IMR-90 (cell line): ENCODE measurements around the gene PAPLN. TPM values are rescaled to one million over a fixed set of nuclear protein-coding genes. Genes with fewer than 3 reads are reported as not detected.

Experiments used
- ATAC-seq: fragments of 200-7000 bp; cut with Tn5 transposase; 2 replicates; pipeline ENCODE4 v1.9.1; 2020; ENCODE audit warnings: low read depth, mild to moderate bottlenecking, moderate library complexity
- BruUV-seq: library from RNA; stranded (reverse); fragments of 400-500 nt; replicated peaks from 2 replicates; lab custom pipeline; 2021; lab: Mats Ljungman, UMichigan
- CTCF ChIA-PET: fragments of 300-600 bp; formaldehyde crosslinking; extraction: SDS; loops from one replicate; lab custom pipeline; 2021; ENCODE audit warnings: antibody characterized with exemption; lab: Yijun Ruan, JAX
- POLR2A ChIA-PET: fragments of 300-600 bp; sonication (Branson Sonifier 250); formaldehyde crosslinking; loops from one replicate; lab custom pipeline; 2022; ENCODE audit warnings: antibody characterized with exemption; ENCODE audit not compliant: unreplicated experiment; lab: Charles Lee
- DNase-seq: peaks from one replicate; pipeline ENCODE4 v3.0.0; 2013
- H2AFZ ChIP-seq: replicated peaks from 2 replicates; pipeline ENCODE3; 2013; ENCODE audit warnings: low read length, mild to moderate bottlenecking; ENCODE audit not compliant: poor library complexity
- H2AK5ac ChIP-seq: 2 replicates; pipeline ENCODE4 v1.6.1; 2013; ENCODE audit warnings: low read depth, low read length, inconsistent platforms
- H2AK9ac ChIP-seq: replicated peaks from 2 replicates; pipeline ENCODE3; 2013; ENCODE audit warnings: mild to moderate bottlenecking, low read depth, low read length, moderate library complexity; ENCODE audit not compliant: poor library complexity
- H2BK120ac ChIP-seq: 2 replicates; pipeline ENCODE4 v1.6.1; 2013; ENCODE audit warnings: low read depth, low read length, inconsistent platforms
- H2BK15ac ChIP-seq: 3 replicates; pipeline ENCODE4 v1.6.1; 2013; ENCODE audit warnings: low read depth, low read length, inconsistent platforms
- H2BK20ac ChIP-seq: 2 replicates; pipeline ENCODE4 v1.6.1; 2013; ENCODE audit warnings: low read depth, mild to moderate bottlenecking, inconsistent platforms, low read length, moderate library complexity
- H2BK5ac ChIP-seq: 2 replicates; pipeline ENCODE4 v1.6.1; 2013; ENCODE audit warnings: mild to moderate bottlenecking, low read depth, low read length, inconsistent platforms; ENCODE audit not compliant: poor library complexity, severe bottlenecking
- H3K14ac ChIP-seq: replicated peaks from 2 replicates; pipeline ENCODE4 v1.6.1; 2013; ENCODE audit warnings: low read depth, low read length, inconsistent platforms
- H3K18ac ChIP-seq: 2 replicates; pipeline ENCODE4 v1.6.1; 2013; ENCODE audit warnings: low read depth, low read length, control low read depth
- H3K23ac ChIP-seq: 2 replicates; pipeline ENCODE4 v1.6.1; 2013; ENCODE audit warnings: low read depth, low read length, inconsistent platforms
- H3K27ac ChIP-seq: 2 replicates; pipeline ENCODE4 v1.5.1; 2013; ENCODE audit warnings: mild to moderate bottlenecking, control low read depth, low read length; ENCODE audit not compliant: insufficient read depth
- H3K27me3 ChIP-seq: 2 replicates; pipeline ENCODE4 v1.6.1; 2013; ENCODE audit warnings: low read length; ENCODE audit not compliant: control insufficient read depth, insufficient read depth
- H3K36me3 ChIP-seq: 2 replicates; pipeline ENCODE4 v1.6.1; 2013; ENCODE audit warnings: low read length, mixed read lengths; ENCODE audit not compliant: control insufficient read depth, insufficient read depth
- H3K4ac ChIP-seq: 2 replicates; pipeline ENCODE4 v1.6.1; 2013; ENCODE audit warnings: low read depth, low read length, inconsistent platforms
- H3K4me1 ChIP-seq: 2 replicates; pipeline ENCODE4 v1.6.1; 2013; ENCODE audit warnings: low read length, mixed read lengths; ENCODE audit not compliant: control insufficient read depth, insufficient read depth
- H3K4me2 ChIP-seq: 2 replicates; pipeline ENCODE4 v1.6.1; 2013; ENCODE audit warnings: low read depth, mild to moderate bottlenecking, control low read depth, low read length, moderate library complexity
- H3K4me3 ChIP-seq: 2 replicates; pipeline ENCODE4 v1.5.1; 2013; ENCODE audit warnings: low read depth, mild to moderate bottlenecking, control low read depth, low read length, moderate library complexity; ENCODE audit not compliant: insufficient read depth
- H3K56ac ChIP-seq: 2 replicates; pipeline ENCODE4 v1.6.1; 2013; ENCODE audit warnings: low read length, inconsistent platforms; ENCODE audit not compliant: insufficient read depth; ENCODE audit errors: extremely low read depth
- H3K79me1 ChIP-seq, 2 experiments: 2 replicates each; pipeline ENCODE4 v1.6.1; 2013; ENCODE audit warnings: low read length in 2 of 2, inconsistent platforms in 1 of 2, low read depth in 1 of 2
- H3K9ac ChIP-seq: 2 replicates; pipeline ENCODE4 v1.6.1; 2013; ENCODE audit warnings: low read depth, low read length, control low read depth
- H3K9me1 ChIP-seq: 2 replicates; pipeline ENCODE4 v1.6.1; 2013; ENCODE audit warnings: low read length, inconsistent platforms; ENCODE audit not compliant: insufficient read depth
- H3K9me3 ChIP-seq: 2 replicates; pipeline ENCODE4 v1.6.1; 2013; ENCODE audit warnings: low read length; ENCODE audit not compliant: control insufficient read depth, insufficient read depth
- H4K20me1 ChIP-seq: 2 replicates; pipeline ENCODE4 v1.6.1; 2013; ENCODE audit warnings: low read length, inconsistent platforms; ENCODE audit not compliant: insufficient read depth
- H4K5ac ChIP-seq: 2 replicates; pipeline ENCODE4 v1.6.1; 2013; ENCODE audit warnings: mild to moderate bottlenecking, low read depth, low read length, control low read depth
- H4K8ac ChIP-seq, 2 experiments: 2 replicates each; pipeline ENCODE4 v1.6.1; 2013; ENCODE audit warnings: low read depth in 2 of 2, low read length in 2 of 2, control low read depth in 1 of 2, inconsistent platforms in 1 of 2
- H4K91ac ChIP-seq: 2 replicates; pipeline ENCODE4 v1.6.1; 2013; ENCODE audit warnings: low read depth, low read length, inconsistent platforms; ENCODE audit not compliant: insufficient read depth
- BHLHE40 ChIP-seq: fragments of 150-350 bp; IDR thresholded peaks from 2 replicates; pipeline ENCODE4 v1.6.1; 2016; ENCODE audit warnings: mild to moderate bottlenecking, low read depth, low read length
- CEBPB ChIP-seq: IDR thresholded peaks from 2 replicates; pipeline ENCODE4 v1.6.1; 2012; ENCODE audit warnings: low read depth, low read length, improper control_type of control experiment
- CHD1 ChIP-seq: IDR thresholded peaks from 2 replicates; pipeline ENCODE4 v1.6.1; 2012; ENCODE audit warnings: low read depth, low read length, improper control_type of control experiment
- CTCF ChIP-seq: conservative IDR thresholded peaks from 2 replicates; pipeline ENCODE4 v1.5.1; 2012; ENCODE audit warnings: mild to moderate bottlenecking, low read depth, low read length, improper control_type of control experiment
- FOS ChIP-seq: fragments of 150-350 bp; IDR thresholded peaks from 2 replicates; pipeline ENCODE4 v1.6.1; 2016; ENCODE audit warnings: low read depth, low read length
- MAFK ChIP-seq: IDR thresholded peaks from 2 replicates; pipeline ENCODE4 v1.6.1; 2012; ENCODE audit warnings: low read depth, low read length, improper control_type of control experiment
- MAZ ChIP-seq: IDR thresholded peaks from 2 replicates; pipeline ENCODE4 v1.6.1; 2012; ENCODE audit warnings: low read depth, mild to moderate bottlenecking, low read length, improper control_type of control experiment, moderate library complexity, borderline replicate concordance
- MXI1 ChIP-seq: IDR thresholded peaks from 2 replicates; pipeline ENCODE4 v1.6.1; 2012; ENCODE audit warnings: low read depth, mild to moderate bottlenecking, low read length, moderate library complexity, borderline replicate concordance
- NFE2L2 ChIP-seq: fragments of 150-350 bp; IDR thresholded peaks from 2 replicates; pipeline ENCODE4 v1.6.1; 2016; ENCODE audit warnings: low read depth, mild to moderate bottlenecking, low read length
- POLR2A ChIP-seq: IDR thresholded peaks from 2 replicates; pipeline ENCODE4 v1.6.1; 2012; ENCODE audit warnings: mild to moderate bottlenecking, low read depth, low read length
- RAD21 ChIP-seq: IDR thresholded peaks from 2 replicates; pipeline ENCODE4 v1.6.1; 2012; ENCODE audit warnings: low read length, improper control_type of control experiment
- RCOR1 ChIP-seq: IDR thresholded peaks from 2 replicates; pipeline ENCODE4 v1.6.1; 2012; ENCODE audit warnings: mild to moderate bottlenecking, low read length, improper control_type of control experiment; ENCODE audit not compliant: insufficient replicate concordance
- RFX5 ChIP-seq: IDR thresholded peaks from 2 replicates; pipeline ENCODE4 v1.8.0; 2012; ENCODE audit warnings: low read depth, mild to moderate bottlenecking, low read length, moderate library complexity
- SMC3 ChIP-seq: fragments of 150-350 bp; IDR thresholded peaks from 2 replicates; pipeline ENCODE4 v1.6.1; 2016; ENCODE audit warnings: low read depth, mild to moderate bottlenecking, antibody characterized with exemption, low read length, moderate library complexity
- USF2 ChIP-seq: fragments of 150-350 bp; IDR thresholded peaks from 2 replicates; pipeline ENCODE4 v1.6.1; 2017; ENCODE audit warnings: mild to moderate bottlenecking, antibody characterized with exemption, low read length, low read depth
- WGBS, 2 experiments: methylation state at CpG; one replicate each; pipeline versions ENCODE4 v1.1.5 to v1.1.7; 2013; ENCODE audit warnings: missing lambda C conversion rate in 2 of 2; ENCODE audit not compliant: insufficient read length in 1 of 2; ENCODE audit errors: extremely low coverage in 2 of 2; 5-methylcytosine and 5-hydroxymethylcytosine counted together
- dilution Hi-C: fragments of 300-500 bp; cut with HindIII; formaldehyde crosslinking; loops from one replicate; pipeline ENCODE4 v1.14.3; 2018; ENCODE audit warnings: low sequenced_read_pairs; ENCODE audit not compliant: unreplicated experiment
- in situ Hi-C: fragments of 300-500 bp; cut with MboI; formaldehyde crosslinking; loops from 3 replicates; pipeline ENCODE4 v1.14.3; 2019; ENCODE audit warnings: low sequenced_read_pairs, inconsistent platforms, mixed read lengths
- intact Hi-C: fragments of 100-400 bp; cut with micrococcal nuclease; formaldehyde crosslinking; loops from 2 replicates; pipeline ENCODE4 v1.10.0; 2022
- polyA plus RNA-seq, 3 experiments: library from polyadenylated mRNA; depleted of rRNA; stranded (reverse); fragments of >200 nt; gene quantifications; 2 replicates each; pipeline ENCODE4 v1.2.3, GENCODE V29; 2012; ENCODE audit warnings: low replicate concordance in 1 of 3
- total RNA-seq: library from RNA; depleted of rRNA; stranded (reverse); fragments of >200 nt; gene quantifications from 2 replicates; pipeline ENCODE4 v1.2.3, GENCODE V29; 2012
- TF ChIP-seq, protein P1 (sequence below): fragments of 150-350 bp; IDR thresholded peaks from 2 replicates; pipeline ENCODE4 v1.6.1; 2016; ENCODE audit warnings: low read depth, mild to moderate bottlenecking, low read length, moderate library complexity, borderline replicate concordance

Gene PAPLN
- total and polyA plus RNA-seq, 2 of the 4 experiments (the other 2 are of a cell fraction): 0.36 to 1.2 TPM

DNA sequence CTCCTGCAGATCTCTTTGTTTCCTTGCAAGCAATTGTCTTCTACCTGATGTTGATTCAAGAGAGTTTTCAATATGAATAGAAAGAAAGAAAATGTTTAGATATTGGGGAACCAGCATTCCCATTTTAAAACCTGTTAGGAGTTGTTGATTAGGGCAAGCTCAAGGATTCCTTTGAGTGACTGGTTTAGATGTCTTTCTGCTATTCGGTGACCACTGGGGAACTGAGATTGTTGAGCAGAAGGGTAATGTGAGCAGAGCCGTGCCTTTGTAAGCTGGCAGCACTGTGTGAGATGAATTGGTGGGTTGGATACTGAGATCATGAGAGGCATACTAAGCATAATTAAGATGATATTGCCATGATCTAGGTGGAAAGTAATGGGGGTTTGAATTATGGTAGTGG lies 39.1 kb upstream of the PAPLN start:
- Histone ChIP-seq H3K18ac (no peak overlapping the region), H2AFZ (no peak overlapping the region), H3K9me3 (no peaks in the 10 kb centered on the region), H4K20me1 (no peaks in the 10 kb centered on the region), H3K4me1 (no peaks in the 10 kb centered on the region), H2BK15ac (no peak overlapping the region), H2BK5ac (no peak overlapping the region), H4K8ac (no peak overlapping the region), H3K4me2 (no peak overlapping the region), H4K5ac (no peak overlapping the region), H3K4me3 (no peak overlapping the region), H2AK5ac (no peak overlapping the region), H3K9ac (no peak overlapping the region), H3K9me1 (no peaks in the 10 kb centered on the region; the same call in 1 of the 2 replicates), H3K36me3 (peaks cover 26% of the 10 kb centered on the region), H3K23ac (no peak overlapping the region), H2AK9ac (no peak overlapping the region), H2BK20ac (no peak overlapping the region), H3K79me1 (peaks cover 3 to 13% of the 10 kb centered on the region in 2 experiments; a peak in 2 of 4 replicates), H3K27me3 (no peaks in the 10 kb centered on the region), H2BK120ac (no peak overlapping the region), H3K56ac (no peak overlapping the region), H3K4ac (no peak overlapping the region), H3K27ac (no peak overlapping the region), H4K91ac (no peak overlapping the region), H3K14ac (no peak overlapping the region)
- ChIA-PET CTCF (no interaction called here), POLR2A (no interaction called here)
- WGBS, 2 experiments: 80% methylated on average over 1 of the region's 2 CpGs; no CpG with 5 or more reads in 1 of the 2 experiments
- no peak for TF ChIP-seq SMC3
- TF ChIP-seq MAFK: no peak
- TF ChIP-seq RCOR1: no peak
- TF ChIP-seq MXI1: no peak
- TF ChIP-seq CEBPB: no peak
- TF ChIP-seq USF2: no peak
- TF ChIP-seq POLR2A: no peak
- TF ChIP-seq BHLHE40: no peak
- TF ChIP-seq, protein P1, sequence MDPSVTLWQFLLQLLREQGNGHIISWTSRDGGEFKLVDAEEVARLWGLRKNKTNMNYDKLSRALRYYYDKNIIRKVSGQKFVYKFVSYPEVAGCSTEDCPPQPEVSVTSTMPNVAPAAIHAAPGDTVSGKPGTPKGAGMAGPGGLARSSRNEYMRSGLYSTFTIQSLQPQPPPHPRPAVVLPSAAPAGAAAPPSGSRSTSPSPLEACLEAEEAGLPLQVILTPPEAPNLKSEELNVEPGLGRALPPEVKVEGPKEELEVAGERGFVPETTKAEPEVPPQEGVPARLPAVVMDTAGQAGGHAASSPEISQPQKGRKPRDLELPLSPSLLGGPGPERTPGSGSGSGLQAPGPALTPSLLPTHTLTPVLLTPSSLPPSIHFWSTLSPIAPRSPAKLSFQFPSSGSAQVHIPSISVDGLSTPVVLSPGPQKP: no peak
- no peak for TF ChIP-seq RFX5
- TF ChIP-seq RAD21: no peak
- TF ChIP-seq NFE2L2: no peak
- no peak for TF ChIP-seq FOS
- TF ChIP-seq CHD1: no peak
- TF ChIP-seq CTCF: no peak
- no peak for TF ChIP-seq MAZ
- BruUV-seq: no TSS peak
- dilution Hi-C loops (no loop called here), in situ Hi-C loops (no loop called here), intact Hi-C loops (no loop called here)
- DNase-seq (no peak), ATAC-seq (no peak)
